Measurements from ENCODE around the gene PPFIBP1. TPM values are rescaled to one million over a fixed set of nuclear protein-coding genes. Genes with fewer than 3 reads are reported as not detected.

PPFIBP1 gene
- polyA plus RNA-seq, 6 donors from 2014 or later = 8.2 to 19.0 (median 14.4) TPM

GRCh38 chr12:27703720-27704452, 179.9 kb downstream of the PPFIBP1 start:
- H3K4me1 Mint-ChIP-seq = peaks cover 0 to 4% (median 0%) of the 10 kb centered on the region in 3 donors
- ATAC-seq (ENCODE audit: low read depth in 2 of 2) = peak; percentile 88 to 92
- peak overlapping the region in 2 of 6 donors; percentile 42 to 46 for H3K27ac Mint-ChIP-seq
- H3K4me3 Mint-ChIP-seq = no peak overlapping the region
- peaks cover 0 to 10% (median 5%) of the 10 kb centered on the region in 3 donors for H3K27me3 Mint-ChIP-seq
- H3K36me3 Mint-ChIP-seq = no peaks in the 10 kb centered on the region
- peak; percentile 33 for DNase-seq
- no peaks in the 10 kb centered on the region for H3K9me3 Mint-ChIP-seq

DNA sequence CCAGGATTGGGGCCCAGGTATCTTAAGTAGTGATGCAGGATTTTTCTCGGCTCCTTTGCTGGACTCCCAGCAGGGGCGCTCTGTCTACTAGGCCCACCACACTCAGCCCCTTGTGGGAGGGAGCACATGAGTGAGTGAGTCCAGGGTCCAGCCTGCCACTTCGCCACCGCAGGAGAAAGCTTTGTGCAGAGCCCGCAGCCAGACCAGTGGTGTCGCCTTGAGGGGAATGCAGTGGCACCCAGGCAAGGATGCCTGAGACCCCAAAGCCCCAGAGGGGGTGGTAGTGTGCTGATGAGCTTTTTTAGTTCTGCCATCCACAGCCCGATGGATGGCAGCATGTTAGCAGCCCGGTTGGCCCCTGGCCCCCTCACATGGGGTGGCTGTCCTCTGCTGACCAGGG, 181.3 kb downstream of the PPFIBP1 start:
- Mint-ChIP-seq H3K36me3 (no peaks in the 10 kb centered on the region), H3K27me3 (peaks cover 0 to 10% (median 5%) of the 10 kb centered on the region in 3 donors), H3K4me3 (no peak overlapping the region), H3K4me1 (peaks cover 0 to 6% (median 1%) of the 10 kb centered on the region in 3 donors), H3K27ac (peak overlapping the region in 1 of 6 donors; percentile 65), H3K9me3 (no peaks in the 10 kb centered on the region)
- ATAC-seq (ENCODE audit: low read depth in 2 of 2) (no peak), DNase-seq (no peak)

DNA sequence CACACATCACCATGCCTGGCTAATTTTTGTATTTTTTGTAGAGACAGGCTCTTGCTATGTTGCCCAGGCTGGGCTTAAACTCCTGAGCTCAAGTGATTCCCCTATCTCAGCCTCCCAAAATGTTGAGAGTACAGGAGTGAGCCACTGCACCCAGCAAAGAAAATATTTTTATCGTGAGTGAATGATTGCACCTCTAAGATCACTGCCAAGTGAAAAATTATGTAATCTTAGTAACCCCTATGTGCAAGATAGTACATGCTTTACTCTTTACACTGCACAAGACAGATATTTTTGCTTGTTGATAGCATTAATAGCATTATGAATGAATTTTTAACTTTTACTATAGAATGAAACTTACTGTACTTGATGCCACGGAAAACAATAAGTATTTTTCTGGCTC, 183.2 kb downstream of the PPFIBP1 start:
- Mint-ChIP-seq H3K4me3 (peak overlapping the region in 1 of 8 donors; percentile 84), H3K9me3 (no peaks in the 10 kb centered on the region), H3K36me3 (no peaks in the 10 kb centered on the region), H3K27ac (no peak overlapping the region), H3K4me1 (peaks cover 17 to 21% (median 19%) of the 10 kb centered on the region in 3 donors), H3K27me3 (peaks cover 0 to 5% (median 0%) of the 10 kb centered on the region in 3 donors)
- DNase-seq (no peak), ATAC-seq (ENCODE audit: low read depth in 2 of 2) (no peak)

GRCh38 chr12:27709212-27709931, 185.4 kb downstream of the PPFIBP1 start:
- Mint-ChIP-seq H3K4me3 (peak overlapping the region; percentile 66 to 99 (median 96)), H3K27me3 (peaks cover 0 to 5% (median 0%) of the 10 kb centered on the region in 3 donors), H3K4me1 (peaks cover 28 to 38% (median 37%) of the 10 kb centered on the region in 3 donors), H3K9me3 (no peaks in the 10 kb centered on the region), H3K36me3 (no peaks in the 10 kb centered on the region), H3K27ac (peak overlapping the region in 2 of 6 donors; percentile 29 to 96)
- DNase-seq (no peak), ATAC-seq (ENCODE audit: low read depth in 2 of 2) (no peak)

GRCh38 chr12:27709932-27710591, 186.1 kb downstream of the PPFIBP1 start:
- H3K27ac Mint-ChIP-seq = peak overlapping the region; percentile 95 to 99 (median 98)
- H3K4me3 Mint-ChIP-seq = peak overlapping the region; percentile 92 to 99 (median 97)
- peaks cover 28 to 38% (median 37%) of the 10 kb centered on the region in 3 donors for H3K4me1 Mint-ChIP-seq
- peaks cover 0 to 5% (median 0%) of the 10 kb centered on the region in 3 donors for H3K27me3 Mint-ChIP-seq
- H3K36me3 Mint-ChIP-seq = no peaks in the 10 kb centered on the region
- no peaks in the 10 kb centered on the region for H3K9me3 Mint-ChIP-seq
- ATAC-seq (ENCODE audit: low read depth in 2 of 2) = peak; percentile 17 to 23
- no peak for DNase-seq

- Mint-ChIP-seq H3K4me3 (peak within 1 kb of the TSS; percentile 92 to 99 (median 97)), H3K4me1 (peaks cover 28 to 38% (median 37%) of the 10 kb centered on the region in 3 donors), H3K27me3 (peaks cover 0 to 5% (median 0%) of the 10 kb centered on the region in 3 donors), H3K36me3 (no peaks in the 10 kb centered on the region), H3K27ac (peak within 1 kb of the TSS; percentile 95 to 99 (median 98)), H3K9me3 (no peaks in the 10 kb centered on the region)
- ATAC-seq (ENCODE audit: low read depth in 2 of 2) (peak; percentile 98), DNase-seq (peak; percentile 93)
These were observed 186.7 kb downstream of the PPFIBP1 start, which contains the start of gene MRPS35 for GRCh38 chr12:27710592-27711316. MRPS35 (plus strand) TSS chr12:27710832; CDS start chr12:27710844, 12 bp downstream.

- Mint-ChIP-seq H3K4me3 (peak overlapping the region; percentile 92 to 99 (median 97)), H3K27me3 (peaks cover 0 to 5% (median 0%) of the 10 kb centered on the region in 3 donors), H3K9me3 (no peaks in the 10 kb centered on the region), H3K36me3 (no peaks in the 10 kb centered on the region), H3K27ac (peak overlapping the region; percentile 53 to 99 (median 98)), H3K4me1 (peaks cover 28 to 38% (median 37%) of the 10 kb centered on the region in 3 donors)
- no peak for DNase-seq
- no peak for ATAC-seq (ENCODE audit: low read depth in 2 of 2)
These were observed 187.3 kb downstream of the PPFIBP1 start for GRCh38 chr12:27711317-27711682.

GRCh38 chr12:27711967-27712366, 188.0 kb downstream of the PPFIBP1 start:
- Mint-ChIP-seq H3K9me3 (no peaks in the 10 kb centered on the region), H3K4me3 (peak overlapping the region; percentile 13 to 99 (median 96)), H3K27me3 (peaks cover 0 to 5% (median 0%) of the 10 kb centered on the region in 3 donors), H3K4me1 (peaks cover 28 to 38% (median 37%) of the 10 kb centered on the region in 3 donors), H3K36me3 (no peaks in the 10 kb centered on the region), H3K27ac (peak overlapping the region in 4 of 6 donors; percentile 11 to 96 (median 57))
- ATAC-seq (ENCODE audit: low read depth in 2 of 2) = no peak
- DNase-seq = no peak

- Mint-ChIP-seq H3K36me3 (peaks cover 0 to 12% of the 10 kb centered on the region in 2 donors), H3K4me1 (peaks cover 0 to 6% (median 0%) of the 10 kb centered on the region in 3 donors), H3K27ac (peak overlapping the region in 1 of 6 donors; percentile 4), H3K27me3 (no peaks in the 10 kb centered on the region), H3K9me3 (no peaks in the 10 kb centered on the region), H3K4me3 (no peak overlapping the region)
- DNase-seq (no peak), ATAC-seq (ENCODE audit: low read depth in 2 of 2) (no peak)
These were observed 199.2 kb downstream of the PPFIBP1 start for GRCh38 chr12:27723212-27723611.

DNA sequence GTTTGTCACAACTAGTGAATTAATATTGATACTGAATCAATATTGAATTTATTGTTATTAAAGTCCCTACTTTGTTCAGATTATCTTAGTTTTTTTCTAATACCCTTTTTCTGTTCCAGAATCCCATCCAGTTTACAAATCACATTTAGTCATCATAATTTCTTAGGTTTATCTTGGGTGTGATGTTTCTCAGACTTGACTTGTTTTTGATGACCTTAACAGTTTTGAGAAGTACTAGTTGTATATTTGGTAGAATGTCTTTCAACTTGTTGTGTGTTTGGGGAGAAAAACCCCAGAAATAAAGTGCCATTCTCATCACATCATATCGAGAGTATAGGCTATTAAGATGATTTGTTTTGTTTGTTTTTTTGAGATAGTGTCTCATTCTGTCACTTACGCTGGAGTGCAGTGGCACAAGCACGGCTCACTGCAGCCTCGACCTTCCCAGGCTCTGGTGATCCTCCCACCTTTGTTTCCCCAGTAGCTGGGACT, 206.1 kb downstream of the PPFIBP1 start:
- Mint-ChIP-seq H3K4me3 (no peak overlapping the region), H3K4me1 (peaks cover 0 to 6% (median 0%) of the 10 kb centered on the region in 3 donors), H3K36me3 (peaks cover 7 to 18% of the 10 kb centered on the region in 2 donors), H3K27me3 (no peaks in the 10 kb centered on the region), H3K9me3 (no peaks in the 10 kb centered on the region), H3K27ac (peak overlapping the region in 2 of 6 donors; percentile 35 to 60)
- ATAC-seq (ENCODE audit: low read depth in 2 of 2) = no peak
- DNase-seq = no peak

- Mint-ChIP-seq H3K27ac (peak overlapping the region in 5 of 6 donors; percentile 23 to 83 (median 49)), H3K36me3 (peaks cover 7 to 12% of the 10 kb centered on the region in 2 donors), H3K9me3 (no peaks in the 10 kb centered on the region), H3K4me3 (peak overlapping the region in 1 of 8 donors; percentile 29), H3K27me3 (no peaks in the 10 kb centered on the region), H3K4me1 (no peaks in the 10 kb centered on the region)
- no peak for ATAC-seq (ENCODE audit: low read depth in 2 of 2)
- DNase-seq = no peak
These were observed 208.3 kb downstream of the PPFIBP1 start for GRCh38 chr12:27732281-27732680.

DNA sequence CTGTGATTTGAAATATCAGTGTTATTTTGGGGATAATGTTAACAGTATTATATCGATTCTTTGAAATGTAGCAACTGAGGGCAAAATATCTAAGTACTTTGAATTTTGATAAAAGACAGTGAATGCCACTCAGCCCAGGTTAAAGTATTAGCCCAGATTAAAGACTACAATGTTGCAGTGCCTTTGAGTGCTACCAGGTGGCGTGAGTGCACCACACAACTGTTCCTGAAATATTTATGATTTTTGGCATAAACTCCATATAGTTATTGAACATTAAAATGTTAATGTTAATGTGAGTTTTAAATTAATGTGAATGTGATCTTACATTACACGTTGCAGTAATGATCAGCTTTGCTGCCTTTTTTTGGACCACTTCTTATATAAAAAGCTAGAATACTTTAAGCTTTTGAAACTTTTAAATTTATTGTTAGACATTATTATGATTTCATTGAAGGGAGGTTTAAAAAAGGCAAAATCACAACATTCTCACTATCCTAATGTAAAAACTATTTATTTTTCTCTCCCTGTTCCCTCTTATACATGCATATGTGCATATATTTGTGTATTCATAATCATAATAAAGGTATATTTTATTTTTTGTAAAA, 209.1 kb downstream of the PPFIBP1 start:
- Mint-ChIP-seq H3K4me3 (no peak overlapping the region), H3K36me3 (peaks cover 7 to 15% of the 10 kb centered on the region in 2 donors), H3K27ac (no peak overlapping the region), H3K9me3 (no peaks in the 10 kb centered on the region), H3K27me3 (no peaks in the 10 kb centered on the region), H3K4me1 (no peaks in the 10 kb centered on the region)
- ATAC-seq (ENCODE audit: low read depth in 2 of 2) (peak in 1 of 2 donors; percentile 43), DNase-seq (peak; percentile 17)

Data from naive B cell (primary cell).